NCI-H2227 (cell line): Measurements from ENCODE around the gene KRT78.

ENCODE experiments used
- DNase-seq: peaks from one replicate; lab custom pipeline; 2025; ENCODE audit not compliant: unreplicated experiment; lab: John Stamatoyannopoulos, UW

KRT78 gene

GRCh38 chr12:52839436-52840105 is 9.2 kb downstream of the KRT78 start:
- no peak for DNase-seq

- DNase-seq: peak; percentile 49
These were observed 10.0 kb downstream of the KRT78 start for GRCh38 chr12:52838609-52839435.

- DNase-seq: no peak
These were observed 10.8 kb downstream of the KRT78 start for GRCh38 chr12:52837781-52838608.

GRCh38 chr12:52837413-52837741 is 11.4 kb downstream of the KRT78 start:
- DNase-seq: no peak

GRCh38 chr12:52836491-52837412 is 12.0 kb downstream of the KRT78 start:
- DNase-seq: no peak

GRCh38 chr12:52836042-52836466 is 12.7 kb downstream of the KRT78 start:
- no peak for DNase-seq

GRCh38 chr12:52835271-52836041 is 13.3 kb downstream of the KRT78 start:
- no peak for DNase-seq

- DNase-seq: no peak
These were observed 14.1 kb downstream of the KRT78 start for GRCh38 chr12:52834727-52835001.

- DNase-seq: no peak
These were observed 14.7 kb downstream of the KRT78 start, which contains the start of gene KRT79 for GRCh38 chr12:52833922-52834726. Gene KRT79 (minus strand): TSS chr12:52834311. CDS start chr12:52834260, 51 bp downstream.

- DNase-seq: no peak
These were observed 15.5 kb downstream of the KRT78 start for GRCh38 chr12:52832985-52833905.

- no peak for DNase-seq
These were observed 16.3 kb downstream of the KRT78 start for GRCh38 chr12:52832451-52832850.

- no peak for DNase-seq
These were observed 17.5 kb downstream of the KRT78 start for GRCh38 chr12:52831251-52831650.

GRCh38 chr12:52829986-52830770 is 18.6 kb downstream of the KRT78 start:
- no peak for DNase-seq

GRCh38 chr12:52828591-52829021 is 20.2 kb downstream of the KRT78 start:
- no peak for DNase-seq

- no peak for DNase-seq
These were observed 20.6 kb downstream of the KRT78 start for GRCh38 chr12:52828156-52828555.

- no peak for DNase-seq
These were observed 21.2 kb downstream of the KRT78 start for GRCh38 chr12:52827499-52828090.
